T-cell (primary cell): Measurements from ENCODE around the gene MUC5B. TPM values are rescaled to one million over a fixed set of nuclear protein-coding genes. Genes with fewer than 3 reads are reported as not detected.

ENCODE experiments used
- ATAC-seq, 4 experiments: fragments of 200-7000 bp in 3 of 4; fragments of 150-1000 bp in 1 of 4; cut with Tn5 transposase; replicated peaks in 1 of 4; 1 replicate in 3 of 4; 2 replicates in 1 of 4; pipeline ENCODE4 v1.10.0; 2021; ENCODE audit warnings: moderate library complexity in 3 of 4, mild to moderate bottlenecking in 2 of 4, moderate number of reproducible peaks in 1 of 4
- CTCF ChIA-PET, 2 donors: fragments of 300-600 bp; sonication (Branson Sonifier 250); formaldehyde crosslinking; loops; one replicate each; lab custom pipeline; 2022; ENCODE audit warnings: antibody characterized with exemption in 2 of 2; lab: Charles Lee
- POLR2A ChIA-PET, 2 donors: fragments of 300-600 bp; sonication (Branson Sonifier 250); formaldehyde crosslinking; loops; one replicate each; lab custom pipeline; 2022; ENCODE audit warnings: antibody characterized with exemption in 2 of 2; lab: Charles Lee
- DNase-seq, 35 experiments: peaks; one replicate each; pipeline versions ENCODE4 v3.0.0 to v3.0.0-alpha.2; 2013 to 2023
- H3K27ac ChIP-seq: one replicate; pipeline ENCODE4 v1.5.1; 2013; ENCODE audit warnings: low read length
- H3K27me3 ChIP-seq, 2 experiments: replicated peaks in 1 of 2; 1 replicate in 1 of 2; 2 replicates in 1 of 2; pipeline versions ENCODE4 v1.6.1 to v1.7.0; 2013; ENCODE audit warnings: low read length in 1 of 2, mixed read lengths in 1 of 2; ENCODE audit not compliant: control insufficient read depth in 2 of 2, insufficient read depth in 2 of 2; ENCODE audit errors: extremely low read depth in 1 of 2
- H3K36me3 ChIP-seq, 2 donors: 1 replicate in 1 of 2; 2 replicates in 1 of 2; pipeline versions ENCODE4 v1.6.1 to v1.7.0; 2013; ENCODE audit warnings: low read length in 1 of 2; ENCODE audit not compliant: control insufficient read depth in 2 of 2, insufficient read depth in 1 of 2; ENCODE audit errors: extremely low read depth in 1 of 2
- H3K4me1 ChIP-seq, 2 experiments: 1 replicate in 1 of 2; 2 replicates in 1 of 2; pipeline versions ENCODE4 v1.6.1 to v1.7.0; 2013; ENCODE audit warnings: low read length in 2 of 2, mixed read lengths in 1 of 2; ENCODE audit not compliant: insufficient read depth in 2 of 2, control insufficient read depth in 1 of 2; ENCODE audit errors: extremely low read depth in 1 of 2
- H3K4me3 ChIP-seq, 2 donors: 1 replicate in 1 of 2; 2 replicates in 1 of 2; pipeline versions ENCODE4 v1.5.1 to v1.7.0; 2013; ENCODE audit warnings: mild to moderate bottlenecking in 2 of 2, low read length in 1 of 2, moderate library complexity in 1 of 2; ENCODE audit not compliant: control insufficient read depth in 1 of 2; ENCODE audit errors: extremely low read depth in 1 of 2
- H3K9me3 ChIP-seq: 2 replicates; pipeline ENCODE4 v1.7.0; 2013
- H3K27ac Mint-ChIP-seq, 2 donors: one replicate each; pipeline ENCODE4 v1.8.0; 2020 to 2021; ENCODE audit warnings: mild to moderate bottlenecking in 2 of 2, mixed read lengths in 2 of 2
- H3K27me3 Mint-ChIP-seq, 2 donors: one replicate each; pipeline ENCODE4 v1.8.0; 2021 to 2022; ENCODE audit warnings: mixed read lengths in 2 of 2
- H3K36me3 Mint-ChIP-seq: one replicate; pipeline ENCODE4 v1.8.0; 2021; ENCODE audit warnings: mixed read lengths
- H3K4me1 Mint-ChIP-seq, 3 donors: one replicate each; pipeline ENCODE4 v1.8.0; 2020 to 2022; ENCODE audit warnings: mixed read lengths in 3 of 3, mild to moderate bottlenecking in 1 of 3
- H3K4me3 Mint-ChIP-seq, 3 donors: one replicate each; pipeline ENCODE4 v1.8.0; 2020 to 2022; ENCODE audit warnings: mild to moderate bottlenecking in 3 of 3, mixed read lengths in 3 of 3, moderate library complexity in 3 of 3
- H3K9me3 Mint-ChIP-seq, 3 donors: one replicate each; pipeline ENCODE4 v1.8.0; 2020 to 2022; ENCODE audit warnings: mixed read lengths in 3 of 3
- WGBS: methylation state at CpG from one replicate; pipeline ENCODE4 v1.1.5; 2013; ENCODE audit warnings: missing lambda C conversion rate; ENCODE audit not compliant: insufficient coverage; 5-methylcytosine and 5-hydroxymethylcytosine counted together
- total RNA-seq, 35 experiments: library from RNA in 6 of 35; stranded (reverse) in 6 of 35; fragments of 120-200 nt in 1 of 35; gene quantifications; one replicate each; pipeline versions ENCODE4 v1.2.1 to v1.2.4 and lab custom pipeline; 2013 to 2026

Gene MUC5B
- total RNA-seq, 5 donors from 2014 or later (not counting 1 experiment from before 2014, with no cell fraction given) = 1.8 to 4.0 (median 3.6) TPM; not detected in 2

DNA sequence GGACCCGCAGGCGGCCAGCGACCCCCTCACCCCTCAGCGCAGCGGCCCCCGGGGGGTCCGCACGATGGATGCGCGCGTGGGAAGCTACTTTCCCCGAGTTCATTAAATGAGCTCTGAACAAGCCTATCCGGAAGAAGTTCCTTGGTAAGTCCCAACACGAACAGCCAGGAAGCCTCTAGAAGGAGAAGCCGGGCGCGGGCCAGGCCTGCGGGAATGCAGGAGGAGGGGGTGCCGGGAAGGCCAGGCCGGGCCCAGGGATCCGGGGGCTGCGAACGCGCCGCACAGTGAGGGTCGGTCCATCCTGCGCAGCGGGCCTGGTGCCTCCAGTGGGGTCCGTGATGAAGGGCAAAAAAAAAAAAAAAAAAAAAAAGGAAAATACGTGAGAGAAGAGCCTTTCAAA lies 49.7 kb downstream of the MUC5B start:
- Histone ChIP-seq H3K36me3 (peaks cover 12 to 16% of the 10 kb centered on the region in 2 donors), H3K4me1 (peaks cover 0 to 74% of the 10 kb centered on the region in 2 experiments), H3K27me3 (no peaks in the 10 kb centered on the region), H3K9me3 (no peaks in the 10 kb centered on the region), H3K4me3 (no peak overlapping the region), H3K27ac (no peak overlapping the region)
- POLR2A ChIA-PET = no interaction called here
- DNase-seq (no peak), ATAC-seq (no peak)
- H3K4me1 Mint-ChIP-seq = peaks cover 0 to 6% (median 0%) of the 10 kb centered on the region in 3 donors
- CTCF ChIA-PET = no interaction called here
- H3K36me3 Mint-ChIP-seq = peaks cover 12% of the 10 kb centered on the region
- no peak overlapping the region for H3K27ac Mint-ChIP-seq
- H3K9me3 Mint-ChIP-seq = no peaks in the 10 kb centered on the region
- 96% methylated on average over 25 of the region's 30 CpGs for WGBS
- H3K27me3 Mint-ChIP-seq = no peaks in the 10 kb centered on the region
- H3K4me3 Mint-ChIP-seq = no peak overlapping the region

GRCh38 chr11:1274501-1274900 lies 51.6 kb downstream of the MUC5B start:
- CTCF ChIA-PET = no interaction called here
- no peak for ATAC-seq
- POLR2A ChIA-PET = no interaction called here

DNA sequence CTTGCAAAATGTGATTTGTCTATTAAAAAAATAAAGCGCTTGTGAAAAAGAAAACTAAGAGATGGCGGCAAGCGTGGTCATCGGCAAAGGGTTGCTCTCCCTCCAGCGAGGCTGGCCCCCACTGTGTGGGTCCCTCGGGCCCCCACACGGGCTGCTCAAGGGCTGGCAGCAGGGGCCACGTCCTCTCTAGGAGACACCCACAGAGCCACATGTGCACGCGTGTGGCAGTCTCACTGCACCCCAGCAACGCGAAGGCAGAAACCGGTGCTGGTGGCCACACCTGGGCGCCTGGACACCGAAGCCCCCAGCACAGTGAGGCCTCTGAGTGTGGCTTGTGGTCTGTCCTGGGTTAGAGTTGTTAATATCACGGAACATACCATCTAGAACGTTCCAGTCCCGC lies 52.2 kb downstream of the MUC5B start:
- H3K4me1 Mint-ChIP-seq = no peaks in the 10 kb centered on the region
- ATAC-seq = no peak
- CTCF ChIA-PET = no interaction called here
- H3K36me3 Mint-ChIP-seq = peaks cover 16% of the 10 kb centered on the region
- no peaks in the 10 kb centered on the region for H3K27me3 Mint-ChIP-seq
- Histone ChIP-seq H3K36me3 (peaks cover 23 to 28% of the 10 kb centered on the region in 2 donors), H3K27ac (no peak overlapping the region), H3K9me3 (no peaks in the 10 kb centered on the region), H3K4me3 (no peak overlapping the region), H3K4me1 (peaks cover 0 to 69% of the 10 kb centered on the region in 2 experiments), H3K27me3 (no peaks in the 10 kb centered on the region)
- H3K4me3 Mint-ChIP-seq = no peak overlapping the region
- 96% methylated on average over 13 of the region's 18 CpGs for WGBS
- POLR2A ChIA-PET = no interaction called here
- no peak for DNase-seq
- H3K27ac Mint-ChIP-seq = no peak overlapping the region
- no peaks in the 10 kb centered on the region for H3K9me3 Mint-ChIP-seq

More at GRCh38 chr11:1274501-1274900, 51.6 kb downstream of the MUC5B start:
- peaks cover 16% of the 10 kb centered on the region for H3K36me3 Mint-ChIP-seq
- no peak overlapping the region for H3K27ac Mint-ChIP-seq
- WGBS = 97% methylated on average over 11 of the region's 14 CpGs
- Histone ChIP-seq H3K9me3 (no peaks in the 10 kb centered on the region), H3K36me3 (peaks cover 22 to 25% of the 10 kb centered on the region in 2 donors), H3K4me3 (no peak overlapping the region), H3K27me3 (no peaks in the 10 kb centered on the region), H3K27ac (no peak overlapping the region), H3K4me1 (peaks cover 0 to 74% of the 10 kb centered on the region in 2 experiments)
- no peaks in the 10 kb centered on the region for H3K4me1 Mint-ChIP-seq
- H3K27me3 Mint-ChIP-seq = no peaks in the 10 kb centered on the region
- DNase-seq = no peak
- no peak overlapping the region for H3K4me3 Mint-ChIP-seq
- no peaks in the 10 kb centered on the region for H3K9me3 Mint-ChIP-seq

GRCh38 chr11:1276041-1276790 lies 53.4 kb downstream of the MUC5B start:
- no peaks in the 10 kb centered on the region for H3K4me1 Mint-ChIP-seq
- ATAC-seq (peak in 1 of 4 experiments; percentile 14), DNase-seq (peak in 2 of 35 experiments; percentile 38 to 62)
- H3K4me3 Mint-ChIP-seq = no peak overlapping the region
- no peaks in the 10 kb centered on the region for H3K9me3 ChIP-seq
- H3K9me3 Mint-ChIP-seq = no peaks in the 10 kb centered on the region
- H3K36me3 ChIP-seq = peaks cover 31 to 35% of the 10 kb centered on the region in 2 donors
- H3K4me3 ChIP-seq = no peak overlapping the region
- CTCF ChIA-PET = no interaction called here
- H3K4me1 ChIP-seq = peaks cover 0 to 57% of the 10 kb centered on the region in 2 experiments
- peaks cover 20% of the 10 kb centered on the region for H3K36me3 Mint-ChIP-seq
- 87% methylated on average over 21 of the region's 32 CpGs for WGBS
- H3K27ac Mint-ChIP-seq = no peak overlapping the region
- no peak overlapping the region for H3K27ac ChIP-seq
- H3K27me3 ChIP-seq = no peaks in the 10 kb centered on the region
- POLR2A ChIA-PET = no interaction called here
- no peaks in the 10 kb centered on the region for H3K27me3 Mint-ChIP-seq

GRCh38 chr11:1276866-1277615 lies 54.2 kb downstream of the MUC5B start:
- H3K36me3 ChIP-seq = peaks cover 37 to 38% of the 10 kb centered on the region in 2 donors
- no peaks in the 10 kb centered on the region for H3K4me1 Mint-ChIP-seq
- ChIA-PET CTCF (no interaction called here), POLR2A (no interaction called here)
- H3K9me3 ChIP-seq = no peaks in the 10 kb centered on the region
- H3K4me3 ChIP-seq = no peak overlapping the region
- DNase-seq (no peak), ATAC-seq (no peak)
- H3K27me3 ChIP-seq = no peaks in the 10 kb centered on the region
- H3K27ac ChIP-seq = no peak overlapping the region
- H3K4me3 Mint-ChIP-seq = no peak overlapping the region
- 93% methylated on average over 30 of the region's 37 CpGs for WGBS
- no peaks in the 10 kb centered on the region for H3K27me3 Mint-ChIP-seq
- H3K4me1 ChIP-seq = peaks cover 0 to 51% of the 10 kb centered on the region in 2 experiments
- H3K36me3 Mint-ChIP-seq = peaks cover 20% of the 10 kb centered on the region
- no peak overlapping the region for H3K27ac Mint-ChIP-seq
- no peaks in the 10 kb centered on the region for H3K9me3 Mint-ChIP-seq

GRCh38 chr11:1277936-1278512 lies 55.2 kb downstream of the MUC5B start:
- H3K27me3 Mint-ChIP-seq = no peaks in the 10 kb centered on the region
- 95% methylated on average over 26 of the region's 27 CpGs for whole genome bisulfite sequencing
- Histone ChIP-seq H3K27me3 (no peaks in the 10 kb centered on the region), H3K4me3 (no peak overlapping the region), H3K4me1 (peaks cover 0 to 47% of the 10 kb centered on the region in 2 experiments), H3K27ac (no peak overlapping the region), H3K36me3 (peaks cover 36 to 39% of the 10 kb centered on the region in 2 donors), H3K9me3 (no peaks in the 10 kb centered on the region)
- CTCF ChIA-PET = no interaction called here
- H3K4me3 Mint-ChIP-seq = no peak overlapping the region
- no peaks in the 10 kb centered on the region for H3K9me3 Mint-ChIP-seq
- peaks cover 20% of the 10 kb centered on the region for H3K36me3 Mint-ChIP-seq
- DNase-seq (peak in 1 of 35 experiments; percentile 25), ATAC-seq (no peak)
- H3K27ac Mint-ChIP-seq = no peak overlapping the region
- H3K4me1 Mint-ChIP-seq = no peaks in the 10 kb centered on the region
- POLR2A ChIA-PET = no interaction called here
